ENCODE measurements around the gene LAT. TPM values are rescaled to one million over a fixed set of nuclear protein-coding genes. Genes with fewer than 3 reads are reported as not detected.
A peak's percentile ranks its signal among the peaks of the same experiment; 100 is the strongest.
"Not testable (repeated sequence)": the region's sequence is repeated elsewhere in the genome, so short reads cannot be mapped to it uniquely, and the experiment has no call there.

The LAT gene
- total RNA-seq, 2 experiments from 2014 or later = 288 to 297 TPM

DNA sequence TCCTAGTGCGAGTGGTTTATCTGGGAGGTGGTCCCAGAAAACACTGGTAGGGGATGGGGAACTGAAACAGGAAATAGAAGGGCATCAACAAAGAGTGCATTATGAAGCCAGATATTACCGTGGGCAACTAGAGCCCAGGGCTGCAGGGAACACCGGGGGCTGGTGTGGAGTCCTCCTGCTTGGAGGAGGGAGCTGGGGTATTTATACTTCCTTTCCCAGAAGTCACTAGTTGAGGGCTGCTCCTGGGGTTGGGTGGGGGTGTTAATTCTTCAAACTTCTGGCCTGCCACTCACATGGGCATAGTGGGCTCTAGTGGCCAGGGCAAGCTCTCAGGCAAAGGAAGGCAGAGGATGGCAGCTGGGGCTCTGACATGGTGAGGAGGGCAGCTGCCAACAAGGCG lies 14.7 kb downstream of the LAT start:
- H3K27ac Mint-ChIP-seq = peak overlapping the region; percentile 2
- H3K4me3 Mint-ChIP-seq = no peak overlapping the region
- no peaks in the 10 kb centered on the region for H3K36me3 Mint-ChIP-seq
- ATAC-seq (ENCODE audit: low read depth) (no peak), DNase-seq (no peak)
- no peaks in the 10 kb centered on the region for H3K27me3 Mint-ChIP-seq
- no peaks in the 10 kb centered on the region for H3K9me3 Mint-ChIP-seq
- H3K4me1 Mint-ChIP-seq = peaks cover 5% of the 10 kb centered on the region
- POLR2A ChIA-PET = interaction anchor here (1.2 to 2.0 kb wide), 3 partner anchors 8 to 15 kb away, joined by 3 to 6 read pairs (median 4); partner anchors contain the start of gene LAT

DNA sequence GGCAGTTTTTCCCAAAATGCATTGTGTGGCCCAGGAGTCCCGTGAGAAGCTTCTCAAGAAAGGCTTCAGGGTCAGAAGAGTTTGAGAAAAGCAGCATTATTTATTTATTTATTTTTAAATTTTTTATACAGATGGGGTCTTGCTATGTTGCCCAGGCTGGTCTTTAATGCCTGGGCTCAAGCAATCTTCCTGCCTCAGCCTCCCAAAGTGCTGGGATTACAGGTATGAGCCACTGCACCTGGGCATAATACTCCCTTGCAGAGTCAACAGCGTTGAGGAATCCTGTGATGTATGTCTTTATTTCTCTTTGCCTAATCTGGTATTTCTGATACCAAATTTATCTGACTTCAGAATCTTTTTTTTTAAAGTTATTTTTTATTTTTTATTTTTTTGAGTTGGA lies 15.2 kb downstream of the LAT start:
- Mint-ChIP-seq H3K4me3 (no peak overlapping the region), H3K36me3 (no peaks in the 10 kb centered on the region), H3K27ac (no peak overlapping the region), H3K27me3 (no peaks in the 10 kb centered on the region), H3K4me1 (peaks cover 5% of the 10 kb centered on the region), H3K9me3 (no peaks in the 10 kb centered on the region)
- POLR2A ChIA-PET = interaction anchor here (1.2 to 1.9 kb wide), 2 partner anchors 11 to 16 kb away, joined by 3 to 4 read pairs; partner anchors contain the start of gene LAT
- DNase-seq (no peak), ATAC-seq (ENCODE audit: low read depth) (no peak)

DNA sequence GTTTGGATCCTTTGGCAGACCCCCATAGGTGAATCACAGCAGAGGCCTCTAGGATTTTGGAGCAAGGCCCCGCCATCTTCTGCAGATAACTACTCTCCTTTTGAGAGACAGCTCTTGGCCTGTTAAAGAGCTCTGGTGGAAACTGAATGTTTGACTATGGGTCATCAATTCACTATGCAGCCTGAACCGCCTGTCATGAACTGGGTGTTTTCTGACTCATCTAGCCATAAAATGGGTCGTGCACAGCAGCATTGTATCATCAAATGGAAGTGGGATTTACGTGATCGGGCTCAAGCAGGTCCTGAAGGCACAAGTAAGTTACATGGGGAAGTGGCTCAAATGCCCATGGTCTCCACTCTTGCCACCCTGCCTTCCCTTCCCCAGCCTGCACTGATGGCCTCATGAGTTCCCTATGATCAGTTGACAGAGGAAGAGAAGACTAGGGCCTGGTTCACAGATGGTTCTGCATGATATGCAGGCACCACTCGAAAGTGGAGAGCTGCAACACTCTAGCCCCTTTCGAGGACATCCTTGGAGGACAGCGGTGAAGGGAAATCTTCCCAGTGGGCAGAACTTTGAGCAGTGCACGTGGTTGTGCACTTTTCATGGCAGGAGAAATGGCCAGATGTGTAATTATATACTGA lies 19.8 kb downstream of the LAT start:
- POLR2A ChIA-PET; H3K36me3 Mint-ChIP-seq; ATAC-seq (ENCODE audit: low read depth); H3K27me3 Mint-ChIP-seq; H3K9me3 Mint-ChIP-seq; DNase-seq; H3K4me3 Mint-ChIP-seq: not testable (repeated sequence)
- peak overlapping the region; percentile 5 for H3K27ac Mint-ChIP-seq
- H3K4me1 Mint-ChIP-seq = peaks cover 21% of the 10 kb centered on the region

GRCh38 chr16:29007730-29008593 lies 23.1 kb downstream of the LAT start:
- peak; percentile 92 for ATAC-seq (ENCODE audit: low read depth)
- POLR2A ChIA-PET = interaction anchor here (0.6 to 3.2 kb wide), 11 partner anchors 9 to 121 kb away, joined by 3 to 60 read pairs (median 5); partner anchors contain the start of gene LAT

GRCh38 chr16:29009050-29009837 lies 24.4 kb downstream of the LAT start:
- Mint-ChIP-seq H3K4me3 (peak overlapping the region; percentile 84), H3K9me3 (peaks cover 2% of the 10 kb centered on the region)

More at GRCh38 chr16:29007730-29008593, 23.1 kb downstream of the LAT start:
- Mint-ChIP-seq H3K4me3 (peak overlapping the region; percentile 75), H3K27ac (peak overlapping the region; percentile 99), H3K4me1 (peaks cover 35% of the 10 kb centered on the region), H3K27me3 (no peaks in the 10 kb centered on the region), H3K9me3 (peaks cover 2% of the 10 kb centered on the region), H3K36me3 (peaks cover 7% of the 10 kb centered on the region)
- peak; percentile 62 for DNase-seq

GRCh38 chr16:29009838-29010166 lies 24.9 kb downstream of the LAT start:
- POLR2A ChIA-PET = interaction anchor here (0.7 to 1.7 kb wide), 4 partner anchors 17 to 105 kb away, joined by 3 to 14 read pairs (median 3); partner anchors contain the start of gene LAT
- Mint-ChIP-seq H3K4me3 (no peak overlapping the region), H3K36me3 (peaks cover 7% of the 10 kb centered on the region), H3K27me3 (no peaks in the 10 kb centered on the region), H3K4me1 (peaks cover 42% of the 10 kb centered on the region), H3K9me3 (peaks cover 2% of the 10 kb centered on the region), H3K27ac (peak overlapping the region; percentile 99)
- ATAC-seq (ENCODE audit: low read depth) = no peak
- no peak for DNase-seq

More at GRCh38 chr16:29009050-29009837, 24.4 kb downstream of the LAT start:
- ATAC-seq (ENCODE audit: low read depth) (peak; percentile 27), DNase-seq (peak; percentile 44)
- peaks cover 7% of the 10 kb centered on the region for H3K36me3 Mint-ChIP-seq
- POLR2A ChIA-PET = interaction anchor here (0.7 to 3.2 kb wide), 8 partner anchors 11 to 66 kb away, joined by 3 to 60 read pairs (median 5); partner anchors contain the start of gene LAT
- H3K4me1 Mint-ChIP-seq = peaks cover 40% of the 10 kb centered on the region
- no peaks in the 10 kb centered on the region for H3K27me3 Mint-ChIP-seq
- peak overlapping the region; percentile 99 for H3K27ac Mint-ChIP-seq

- peaks cover 5% of the 10 kb centered on the region for H3K36me3 Mint-ChIP-seq
- POLR2A ChIA-PET = interaction anchor here (0.7 to 1.7 kb wide), 5 partner anchors 9 to 738 kb away, joined by 3 to 14 read pairs (median 4); partner anchors contain the start of gene LAT
- H3K9me3 Mint-ChIP-seq = no peaks in the 10 kb centered on the region
- ATAC-seq (ENCODE audit: low read depth) (no peak), DNase-seq (no peak)
- peaks cover 42% of the 10 kb centered on the region for H3K4me1 Mint-ChIP-seq
- H3K27ac Mint-ChIP-seq = no peak overlapping the region
- H3K4me3 Mint-ChIP-seq = no peak overlapping the region
- no peaks in the 10 kb centered on the region for H3K27me3 Mint-ChIP-seq
Observed at GRCh38 chr16:29011112-29011511, 26.3 kb downstream of the LAT start.

- H3K4me3 Mint-ChIP-seq = no peak overlapping the region
- H3K27me3 Mint-ChIP-seq = no peaks in the 10 kb centered on the region
- H3K9me3 Mint-ChIP-seq = no peaks in the 10 kb centered on the region
- DNase-seq = no peak
- H3K36me3 Mint-ChIP-seq = peaks cover 4% of the 10 kb centered on the region
- no peak for ATAC-seq (ENCODE audit: low read depth)
- H3K4me1 Mint-ChIP-seq = peaks cover 42% of the 10 kb centered on the region
- POLR2A ChIA-PET = interaction anchor here (1.2 kb wide), 1 partner anchor 9 kb away, joined by 3 read pairs; no protein-coding TSS in a partner anchor
- H3K27ac Mint-ChIP-seq = peak overlapping the region; percentile 83
Observed at GRCh38 chr16:29011851-29012250, 27.0 kb downstream of the LAT start.

GRCh38 chr16:29012913-29013553 lies 28.2 kb downstream of the LAT start:
- H3K36me3 Mint-ChIP-seq = peaks cover 4% of the 10 kb centered on the region
- peaks cover 35% of the 10 kb centered on the region for H3K4me1 Mint-ChIP-seq
- H3K4me3 Mint-ChIP-seq = peak overlapping the region; percentile 9
- H3K9me3 Mint-ChIP-seq = no peaks in the 10 kb centered on the region
- no peak for DNase-seq
- POLR2A ChIA-PET = interaction anchor here (0.7 to 1.3 kb wide), 3 partner anchors 12 to 28 kb away, joined by 3 to 4 read pairs (median 3); partner anchors contain the start of gene LAT
- peak overlapping the region; percentile 83 for H3K27ac Mint-ChIP-seq
- no peaks in the 10 kb centered on the region for H3K27me3 Mint-ChIP-seq
- ATAC-seq (ENCODE audit: low read depth) = peak; percentile 7

DNA sequence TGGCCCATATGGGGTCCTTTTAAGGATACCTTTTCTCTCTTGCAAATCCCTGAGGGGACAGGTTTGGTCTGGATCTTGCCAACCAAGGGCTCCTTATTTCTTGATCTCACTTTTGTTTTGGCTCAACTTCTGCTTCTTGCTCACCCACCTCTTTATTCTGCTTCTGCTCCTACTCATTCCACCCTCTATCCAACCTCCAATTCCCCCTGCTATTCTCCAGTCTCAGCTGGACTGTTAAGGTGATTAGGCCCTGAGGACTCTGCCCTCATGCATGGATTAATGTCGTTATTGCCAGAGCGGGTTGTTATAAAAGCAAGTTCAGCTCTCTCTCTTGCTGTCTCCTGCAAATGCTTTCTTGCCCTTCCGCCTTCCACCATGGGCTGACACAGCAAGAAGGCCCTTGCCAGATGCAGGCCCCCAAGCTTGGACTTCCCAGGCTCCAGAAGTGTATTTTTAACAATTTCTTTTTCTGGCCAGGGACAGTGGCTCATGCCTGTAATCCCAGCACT lies 29.8 kb downstream of the LAT start:
- Mint-ChIP-seq H3K27me3 (no peaks in the 10 kb centered on the region), H3K4me3 (no peak overlapping the region), H3K4me1 (peaks cover 21% of the 10 kb centered on the region), H3K9me3 (no peaks in the 10 kb centered on the region), H3K36me3 (peaks cover 3% of the 10 kb centered on the region), H3K27ac (peak overlapping the region; percentile 83)
- no peak for ATAC-seq (ENCODE audit: low read depth)
- POLR2A ChIA-PET = interaction anchor here (0.7 to 0.9 kb wide), 2 partner anchors 9 to 27 kb away, joined by 3 to 4 read pairs; no protein-coding TSS in a partner anchor
- DNase-seq = no peak

GRCh38 chr16:29022196-29022595 lies 37.3 kb downstream of the LAT start:
- H3K27me3 Mint-ChIP-seq = no peaks in the 10 kb centered on the region
- ATAC-seq (ENCODE audit: low read depth) (no peak), DNase-seq (no peak)
- peaks cover 35% of the 10 kb centered on the region for H3K4me1 Mint-ChIP-seq
- H3K4me3 Mint-ChIP-seq = no peak overlapping the region
- POLR2A ChIA-PET = interaction anchor here (0.6 to 1.7 kb wide), 3 partner anchors 13 to 48 kb away, joined by 3 to 5 read pairs (median 4); no protein-coding TSS in a partner anchor
- no peaks in the 10 kb centered on the region for H3K36me3 Mint-ChIP-seq
- no peak overlapping the region for H3K27ac Mint-ChIP-seq
- H3K9me3 Mint-ChIP-seq = no peaks in the 10 kb centered on the region

Measured in activated naive CD8-positive, alpha-beta T cell treated with anti-CD3 and anti-CD28 coated beads, Interleukin-2, amount 10 ng/mL, durations not matched to agents 7 days and 5 days (primary cell).